NCI-H187 treated with DMSO at 0.1 percent for 48 hours (cell line): ENCODE data around the gene CEP83.
"Not testable (repeated sequence)": the region's sequence is repeated elsewhere in the genome, so short reads cannot be mapped to it uniquely, and the experiment has no call there.

Experiments used
- DNase-seq: peaks from one replicate; lab custom pipeline; 2025; lab: John Stamatoyannopoulos, UW

CEP83 gene, protein sequence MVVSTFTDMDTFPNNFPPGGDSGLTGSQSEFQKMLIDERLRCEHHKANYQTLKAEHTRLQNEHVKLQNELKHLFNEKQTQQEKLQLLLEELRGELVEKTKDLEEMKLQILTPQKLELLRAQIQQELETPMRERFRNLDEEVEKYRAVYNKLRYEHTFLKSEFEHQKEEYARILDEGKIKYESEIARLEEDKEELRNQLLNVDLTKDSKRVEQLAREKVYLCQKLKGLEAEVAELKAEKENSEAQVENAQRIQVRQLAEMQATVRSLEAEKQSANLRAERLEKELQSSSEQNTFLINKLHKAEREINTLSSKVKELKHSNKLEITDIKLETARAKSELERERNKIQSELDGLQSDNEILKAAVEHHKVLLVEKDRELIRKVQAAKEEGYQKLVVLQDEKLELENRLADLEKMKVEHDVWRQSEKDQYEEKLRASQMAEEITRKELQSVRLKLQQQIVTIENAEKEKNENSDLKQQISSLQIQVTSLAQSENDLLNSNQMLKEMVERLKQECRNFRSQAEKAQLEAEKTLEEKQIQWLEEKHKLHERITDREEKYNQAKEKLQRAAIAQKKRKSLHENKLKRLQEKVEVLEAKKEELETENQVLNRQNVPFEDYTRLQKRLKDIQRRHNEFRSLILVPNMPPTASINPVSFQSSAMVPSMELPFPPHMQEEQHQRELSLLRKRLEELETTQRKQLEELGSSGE

DNA sequence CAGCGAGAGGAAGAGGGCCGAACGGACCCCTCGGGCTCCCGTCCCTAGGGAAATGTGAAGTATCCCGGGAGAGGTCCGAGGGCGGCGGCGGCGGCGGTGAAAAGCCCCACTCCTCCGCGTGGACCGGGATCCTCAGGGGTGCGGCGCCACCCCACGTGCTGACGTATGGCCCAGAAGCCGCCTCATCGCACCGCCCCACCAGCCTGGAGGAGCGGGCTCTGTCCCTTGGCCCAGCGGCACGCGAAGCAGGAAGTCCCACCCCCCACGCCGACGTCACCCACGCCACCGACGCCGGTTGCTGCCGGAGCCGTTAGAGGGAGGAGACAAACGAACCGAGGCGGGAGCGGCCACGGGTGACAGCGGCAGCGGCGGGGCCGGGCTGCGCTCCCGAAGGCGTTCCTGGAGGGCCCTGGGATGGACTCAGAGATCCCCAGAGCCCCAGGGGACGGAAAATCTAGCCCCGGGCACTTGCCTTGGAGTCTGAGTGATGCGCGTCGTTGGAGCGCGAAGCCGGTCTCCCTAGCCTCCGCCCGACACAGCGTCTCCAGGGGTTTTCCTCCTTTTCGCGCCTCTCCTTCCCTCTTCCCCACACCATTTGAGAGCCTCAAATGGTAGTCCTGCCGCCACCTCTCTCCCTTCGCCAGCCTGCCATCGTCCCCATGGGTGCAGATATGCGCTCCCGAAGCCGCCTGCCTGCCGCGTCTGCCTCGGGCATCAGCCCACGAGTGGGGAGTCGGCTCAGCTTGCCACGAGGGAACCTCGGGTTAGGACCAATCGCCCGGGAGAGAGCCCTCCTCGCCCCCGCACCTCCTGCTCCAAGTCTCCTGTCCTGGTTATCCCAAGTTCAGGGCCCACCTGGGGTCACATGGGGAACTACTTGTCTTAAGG lies at the start of gene CEP83:
Gene CEP83 (minus strand): TSS at position 140 of the 888 bp plus-strand sequence. CDS start 47,377 bp downstream, outside the sequence.
- peak; percentile 76 for DNase-seq

DNA sequence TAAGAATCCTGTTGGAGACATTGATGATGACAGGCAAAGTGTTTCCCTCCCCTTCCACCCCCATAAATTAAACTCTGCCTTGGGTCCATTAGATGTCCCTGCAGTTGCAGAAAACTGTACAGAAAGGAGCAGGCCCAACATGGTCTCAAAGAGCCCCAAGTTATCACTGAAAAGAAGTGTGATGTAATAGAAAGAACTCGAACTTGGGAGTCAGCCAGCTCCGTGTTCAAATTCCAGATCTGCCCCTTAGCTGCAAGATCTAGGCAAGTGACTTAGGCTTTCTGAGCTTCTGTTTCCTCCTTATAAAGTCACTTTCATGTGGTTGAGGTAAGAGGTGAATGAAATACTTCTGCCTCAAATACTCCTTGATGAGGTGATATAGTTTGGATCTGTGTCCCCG lies 49.6 kb upstream of the CEP83 start:
- DNase-seq, result no peak

DNA sequence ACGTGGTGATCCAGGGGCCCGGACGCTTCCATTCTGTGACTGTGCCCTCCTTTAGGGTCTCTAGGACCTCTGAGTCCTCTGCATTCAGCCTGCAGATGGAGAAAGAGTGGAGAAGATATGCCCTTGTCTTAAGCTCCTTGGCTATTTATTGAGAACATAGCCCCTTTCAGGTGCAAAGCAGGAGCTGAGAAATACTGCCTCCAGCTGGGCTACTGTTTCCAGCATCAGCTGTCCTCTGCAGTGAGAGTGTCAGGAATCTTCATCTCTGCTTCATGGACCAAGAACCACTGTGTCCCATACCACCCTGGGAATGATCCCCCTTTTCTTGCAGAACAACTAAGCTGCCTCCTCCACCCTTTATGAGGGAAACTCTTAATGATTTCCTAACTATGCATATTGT lies 47.8 kb upstream of the CEP83 start:
- DNase-seq, result no peak

DNA sequence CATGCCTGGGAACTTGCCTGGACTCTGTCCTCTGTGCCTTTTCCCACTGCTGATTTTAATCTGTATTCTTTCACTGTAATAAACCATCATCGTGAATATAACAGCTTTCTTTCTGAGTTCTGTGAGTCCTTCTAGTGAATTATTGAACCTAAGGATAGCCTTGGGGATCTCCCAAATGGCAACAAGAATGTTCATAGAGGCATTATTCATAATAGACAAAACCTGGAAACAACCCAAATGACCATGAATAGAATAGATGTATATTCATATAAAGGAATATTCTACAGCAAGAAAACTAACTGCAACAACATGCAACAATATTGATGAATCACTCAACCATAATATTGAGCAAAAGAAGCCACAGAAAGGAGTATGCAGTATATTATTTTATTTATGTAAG lies 44.7 kb upstream of the CEP83 start:
- no peak for DNase-seq

DNA sequence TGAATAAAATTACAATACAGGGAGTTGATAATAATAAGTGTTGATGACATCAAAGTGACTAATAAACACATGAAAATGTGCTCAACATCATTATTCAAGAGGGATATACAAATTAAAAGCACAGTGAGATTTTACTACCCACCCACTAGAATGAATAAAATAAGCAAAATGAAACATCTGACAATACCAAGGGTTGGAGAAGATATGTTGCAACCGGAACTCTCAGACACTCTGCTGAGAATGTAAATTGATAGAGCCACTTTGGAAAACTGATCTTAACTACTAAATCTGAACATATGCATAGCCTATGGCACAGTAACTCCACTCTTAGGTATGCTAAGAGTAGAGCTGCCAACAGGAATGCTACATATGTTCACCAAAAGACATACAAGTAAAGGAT lies 44.0 kb upstream of the CEP83 start:
- no peak for DNase-seq

DNA sequence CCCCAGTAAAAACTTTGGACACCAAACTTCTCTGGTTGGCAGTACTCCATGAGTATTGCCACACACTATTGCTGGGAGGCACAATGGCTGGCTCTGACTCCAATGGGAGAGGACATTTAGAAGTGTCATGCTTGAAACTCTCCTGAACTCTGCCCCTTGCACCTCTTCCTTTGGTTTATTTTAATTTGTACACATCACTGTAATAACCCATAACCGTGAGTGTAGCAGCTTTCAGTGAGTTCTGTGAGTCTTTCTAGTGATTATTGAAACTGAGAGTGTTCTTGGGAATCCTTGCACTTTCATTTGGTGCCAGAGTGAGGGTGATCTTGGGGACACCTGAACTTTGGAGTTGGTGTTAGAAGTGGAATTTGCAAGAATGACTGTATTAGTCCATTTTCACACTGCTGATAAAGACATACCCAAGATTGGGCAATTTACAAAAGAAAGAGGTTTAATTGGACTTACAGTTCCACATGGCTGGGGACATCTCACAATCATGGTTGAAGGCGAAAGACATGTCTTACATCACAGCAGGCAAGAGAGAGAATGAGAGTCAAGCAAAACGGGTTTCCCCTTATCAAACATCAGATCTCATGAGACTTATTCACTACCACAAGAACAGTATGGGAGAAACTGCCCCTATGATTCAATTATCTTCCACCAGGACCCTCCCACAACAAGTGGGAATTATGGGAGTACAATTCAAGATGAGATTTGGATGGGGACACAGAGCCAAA lies 41.3 kb upstream of the CEP83 start:
- DNase-seq, result no peak

DNA sequence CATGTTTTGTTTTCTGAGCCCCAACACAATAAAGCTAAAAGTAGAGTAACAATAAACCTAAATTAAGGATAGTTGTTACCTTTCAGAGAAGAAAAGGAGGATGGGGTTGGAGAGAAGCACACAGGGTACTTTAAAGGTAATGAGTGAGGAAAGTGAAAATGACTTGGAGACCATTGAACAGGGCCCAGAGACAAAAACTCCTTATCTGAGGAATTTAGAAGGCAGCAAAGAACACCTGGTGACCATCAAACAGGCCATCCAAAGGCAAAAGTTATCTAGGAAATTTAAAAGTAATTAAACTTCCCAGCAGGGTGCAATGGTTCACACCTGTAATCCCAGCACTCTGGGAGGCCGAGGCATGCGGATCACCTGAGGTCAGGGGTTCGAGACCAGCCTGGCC lies 39.0 kb upstream of the CEP83 start:
- DNase-seq, result no peak

DNA sequence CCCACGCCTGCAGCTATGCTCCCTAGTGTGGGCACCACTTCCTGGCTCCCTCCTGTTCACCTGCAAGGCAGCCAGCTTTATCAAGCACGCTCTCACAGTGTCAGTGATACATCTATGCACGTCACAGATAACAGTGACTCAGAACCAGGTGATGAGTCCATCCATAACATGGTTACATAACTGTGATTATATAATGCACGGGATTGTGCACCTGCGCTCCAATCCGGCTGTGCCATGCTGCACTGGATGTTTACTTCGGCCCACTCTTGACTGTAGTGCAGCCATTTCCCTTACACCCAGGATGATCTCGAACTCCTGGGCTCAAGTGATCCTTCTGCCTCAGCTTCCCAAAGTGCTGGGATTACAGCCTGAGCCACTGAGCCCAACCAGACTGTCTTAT lies 38.4 kb upstream of the CEP83 start:
- no peak for DNase-seq

DNA sequence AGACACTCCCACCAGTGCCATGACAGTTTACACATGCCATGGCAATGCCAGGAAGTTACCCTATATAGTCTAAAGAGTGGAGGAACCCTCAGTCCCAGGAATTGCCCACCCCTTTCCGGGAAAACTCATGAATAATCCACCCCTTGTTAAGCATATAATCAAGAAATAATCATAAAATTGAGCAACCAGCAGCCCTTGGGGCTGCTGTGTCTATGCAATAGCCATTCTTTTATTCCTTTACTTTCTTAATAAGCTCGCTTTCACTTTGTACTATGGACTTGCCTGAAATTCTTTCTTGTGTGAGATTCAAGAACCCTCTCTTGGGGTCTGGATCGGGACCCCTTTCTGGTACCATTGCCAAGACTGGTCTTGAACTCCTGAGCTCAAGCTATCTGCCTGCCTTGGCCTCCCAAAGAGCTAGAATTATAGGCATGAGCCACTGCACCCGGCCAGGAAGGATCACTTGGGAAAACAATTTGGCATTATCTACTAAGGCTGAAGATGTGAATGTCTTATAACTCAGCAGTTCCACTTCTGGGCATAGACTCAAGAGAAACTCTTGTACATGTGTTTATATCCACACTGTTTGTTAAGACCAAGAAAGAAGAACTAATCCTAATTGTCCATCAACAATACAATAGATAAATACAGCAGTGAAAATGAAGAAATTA lies 35.9 kb upstream of the CEP83 start:
- DNase-seq, result no peak

DNA sequence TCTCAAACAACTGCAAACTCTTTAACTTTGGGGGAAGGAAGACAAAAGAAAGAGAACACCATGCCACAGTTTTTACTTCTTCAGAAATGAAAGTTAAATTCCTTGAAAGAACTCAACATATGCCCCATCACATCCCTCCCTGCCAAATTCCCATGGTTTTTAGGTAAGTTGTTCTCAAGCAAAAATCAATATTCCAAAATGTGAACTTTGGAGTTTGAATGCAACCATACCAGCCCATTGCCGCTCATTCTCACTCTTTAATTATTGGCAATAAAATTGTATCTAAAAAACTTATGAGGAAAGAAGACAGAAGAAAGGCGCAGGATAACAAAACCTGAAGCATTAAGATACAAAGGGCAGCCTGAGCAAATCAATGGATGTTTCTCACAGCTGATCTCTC lies 31.8 kb upstream of the CEP83 start:
- no peak for DNase-seq

DNA sequence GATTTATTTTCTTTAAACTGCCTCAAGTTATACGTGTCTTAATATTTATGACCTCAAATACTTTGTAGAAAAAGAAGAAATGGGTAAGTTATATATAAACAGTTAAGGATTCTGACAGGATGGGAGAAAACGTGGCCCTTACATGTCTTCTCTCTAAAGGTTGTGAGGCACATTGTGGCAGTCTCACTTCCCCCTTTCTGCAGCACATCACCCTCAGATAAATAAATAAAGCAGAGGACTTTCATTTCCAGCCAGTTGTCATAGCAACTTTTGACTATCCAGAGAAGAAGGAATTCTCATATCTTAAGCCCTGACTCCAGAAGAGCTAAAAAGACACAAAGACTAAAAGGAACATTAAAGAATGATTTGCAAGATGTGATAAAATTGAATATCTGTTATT lies 28.8 kb upstream of the CEP83 start:
- DNase-seq, result no peak

DNA sequence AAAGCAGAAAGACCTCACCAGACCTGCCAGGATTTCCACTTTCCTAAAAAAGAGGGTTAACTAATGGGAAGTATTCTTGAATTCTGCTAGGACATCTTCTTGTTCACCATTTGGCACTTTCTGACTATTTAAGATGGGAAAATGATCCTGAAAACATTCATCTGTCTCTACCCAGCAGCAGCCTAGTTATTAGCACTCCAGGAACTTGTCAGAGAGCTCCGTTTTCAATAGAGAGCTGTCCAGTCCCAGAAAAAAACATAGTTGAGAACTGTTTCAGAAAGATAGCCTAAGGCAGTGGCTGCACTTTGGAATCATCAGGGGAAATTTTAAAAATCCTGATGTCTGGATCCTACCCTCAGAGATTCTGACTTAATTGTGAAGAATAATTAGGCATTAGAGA lies 22.1 kb upstream of the CEP83 start:
- no peak for DNase-seq

DNA sequence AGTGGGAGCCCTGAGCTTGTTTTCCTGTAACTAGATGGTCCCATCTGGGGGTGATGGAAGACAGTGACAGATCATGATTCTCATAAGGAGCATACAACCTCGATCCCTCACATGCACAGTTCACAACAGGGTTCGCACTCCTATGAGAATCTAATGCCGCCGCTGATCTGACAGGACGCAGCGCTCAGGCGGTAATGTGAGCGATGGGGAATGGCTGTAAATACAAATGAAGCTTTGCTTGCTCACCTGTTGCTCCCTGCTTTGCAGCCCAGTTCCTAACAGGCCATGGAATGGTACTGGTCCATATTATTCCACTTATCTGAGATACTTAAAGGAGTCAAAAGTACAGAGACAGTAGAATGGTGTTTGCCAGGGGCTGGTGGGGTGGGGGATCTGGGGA lies 9.9 kb upstream of the CEP83 start:
- no peak for DNase-seq

DNA sequence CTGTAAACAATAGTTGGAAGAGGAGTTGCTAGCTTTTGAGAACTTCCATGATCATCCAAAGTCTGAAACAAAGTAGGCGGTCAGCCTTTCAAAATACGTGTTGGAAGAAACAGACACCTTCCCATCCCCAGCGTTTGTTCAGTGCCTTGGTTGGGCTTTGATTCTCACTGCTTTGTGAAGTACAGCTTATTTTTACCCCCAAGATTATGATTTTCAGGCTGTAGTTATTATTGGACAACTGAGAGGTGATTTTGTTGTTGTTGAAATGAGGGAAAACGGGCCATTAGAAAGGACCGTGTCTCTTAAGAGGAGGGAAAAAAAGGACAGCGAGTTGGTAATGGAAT lies 921 bp upstream of the CEP83 start:
- DNase-seq, result no peak

DNA sequence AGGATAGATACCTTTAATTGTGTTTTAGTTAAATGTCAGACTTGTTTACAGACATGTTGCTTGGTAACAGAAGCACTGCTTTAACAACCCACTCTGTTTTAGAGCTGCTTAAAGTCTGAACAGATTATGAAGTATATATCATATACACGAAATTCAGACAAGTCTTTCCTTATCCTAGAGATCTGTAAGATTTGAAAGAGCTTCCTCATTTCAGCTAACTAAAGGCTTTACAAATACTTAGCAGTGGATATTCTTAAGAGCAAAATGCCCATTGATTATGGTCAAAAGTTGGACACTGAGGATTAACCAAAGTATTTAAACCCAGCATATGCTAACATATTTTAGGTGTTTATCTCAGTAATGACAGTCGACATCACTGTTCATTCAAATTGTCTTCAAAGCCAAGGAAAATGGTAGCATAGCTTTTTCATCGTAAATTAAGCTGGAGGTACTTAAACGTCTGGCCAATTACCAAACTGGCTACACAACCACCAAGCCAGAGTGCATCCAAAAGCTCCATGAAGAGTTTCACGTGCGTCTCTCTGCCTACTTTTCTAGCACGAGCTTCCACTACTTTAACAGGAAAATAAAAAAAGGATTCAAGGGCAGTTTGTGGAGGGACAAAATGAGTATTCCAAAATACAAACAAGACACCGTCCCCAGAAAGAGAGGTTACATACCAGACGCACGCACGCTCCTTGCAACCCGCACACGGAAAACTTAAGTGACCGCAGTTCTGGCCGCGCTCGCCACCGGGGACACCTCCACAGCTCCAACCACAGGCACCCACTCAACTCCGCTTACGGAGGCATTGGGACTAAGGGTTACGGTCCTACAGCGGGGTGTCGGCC lies 565 bp downstream of the CEP83 start:
- DNase-seq, result no peak

DNA sequence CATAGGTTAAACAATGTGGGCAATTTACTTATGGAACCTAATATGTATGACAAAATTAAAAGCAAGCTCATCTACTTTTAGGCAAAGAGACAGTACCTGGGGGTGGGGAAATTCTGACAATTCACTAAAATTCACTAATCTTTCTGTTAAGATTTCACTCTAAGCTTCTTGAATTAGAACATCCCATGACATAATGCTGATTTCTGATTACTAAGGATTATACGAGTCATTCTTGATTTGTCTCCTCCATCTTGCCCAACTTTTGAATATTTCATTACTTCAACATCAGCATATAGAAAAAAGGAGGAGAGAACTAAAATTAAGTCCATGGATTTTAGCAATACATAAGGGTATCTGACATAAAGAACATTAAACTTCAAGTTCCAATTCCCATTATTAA lies 2.4 kb downstream of the CEP83 start:
- DNase-seq, result no peak

DNA sequence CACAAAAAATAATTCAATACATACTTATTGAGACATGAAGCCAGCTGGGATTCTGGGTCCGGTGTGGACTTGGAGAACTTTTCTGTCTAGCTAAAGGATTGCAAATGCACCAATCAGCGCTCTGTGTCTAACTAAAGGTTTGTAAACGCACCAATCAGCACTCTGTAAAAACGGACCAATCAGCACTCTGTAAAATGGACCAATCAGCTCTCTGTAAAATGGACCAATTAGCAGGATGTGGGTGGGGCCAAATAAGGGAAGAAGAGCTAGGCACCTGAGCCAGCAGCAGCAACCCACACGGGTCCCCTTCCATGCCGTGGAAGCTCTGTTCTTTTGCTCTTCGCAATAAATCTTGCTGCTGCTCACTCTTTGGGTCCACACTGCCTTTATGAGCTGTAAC lies 5.3 kb downstream of the CEP83 start:
- not testable (repeated sequence) for DNase-seq

DNA sequence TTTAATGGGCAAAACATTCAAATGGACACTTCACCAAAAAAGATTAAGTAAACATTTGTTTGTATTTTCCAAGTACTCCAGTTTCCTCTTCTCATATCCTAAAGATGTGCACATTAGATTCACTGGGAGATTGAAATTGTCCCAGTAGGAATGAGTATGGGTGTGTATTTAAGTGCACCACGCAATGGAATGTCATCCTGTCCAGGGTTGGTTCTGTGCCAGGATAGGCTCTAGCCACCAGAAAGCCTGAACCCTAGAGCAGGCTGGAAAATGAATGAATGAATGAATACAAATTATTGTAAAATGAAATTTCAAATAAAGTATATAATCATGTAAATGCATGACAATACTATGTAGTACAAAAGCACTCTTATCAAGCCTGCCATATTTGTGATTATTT lies 14.0 kb downstream of the CEP83 start:
- DNase-seq, result no peak

DNA sequence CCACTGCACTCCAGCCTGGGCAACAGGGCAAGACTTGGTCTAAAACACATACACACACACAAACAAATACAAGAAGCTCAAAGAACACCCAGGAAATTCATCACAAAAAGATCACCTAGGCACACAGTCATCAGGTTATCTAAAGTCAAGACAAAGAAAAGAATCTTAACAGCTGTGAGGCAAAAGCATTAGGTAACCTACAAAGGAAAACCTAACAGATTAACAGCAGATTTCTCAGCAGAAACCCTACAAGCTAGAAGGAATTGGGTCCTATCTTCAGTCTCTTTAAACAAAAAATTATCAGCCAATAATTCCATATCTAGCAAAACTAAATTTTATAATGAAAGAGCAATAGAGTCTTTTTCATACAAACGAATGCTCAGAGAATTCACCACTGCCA lies 22.4 kb downstream of the CEP83 start:
- no peak for DNase-seq

DNA sequence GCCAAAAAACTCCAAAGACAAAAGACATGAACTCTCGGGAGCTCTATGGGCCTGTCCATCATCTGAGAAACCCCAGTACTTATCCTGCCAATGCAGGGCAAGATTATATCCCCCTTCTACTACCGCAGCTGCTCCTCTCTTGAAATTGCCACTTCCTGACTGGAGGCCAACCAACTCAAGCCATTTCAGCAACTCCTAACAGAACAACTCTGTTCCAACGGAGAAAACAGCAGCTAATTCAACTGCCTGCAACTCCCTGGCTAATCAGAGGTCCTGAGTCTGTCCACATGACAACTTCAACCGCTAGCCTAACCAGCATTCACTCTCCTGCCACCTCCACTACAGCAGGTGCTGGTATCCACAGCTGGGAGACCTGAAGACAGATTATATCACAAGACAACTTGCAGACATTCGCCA lies 24.1 kb downstream of the CEP83 start:
- DNase-seq, result no peak

DNA sequence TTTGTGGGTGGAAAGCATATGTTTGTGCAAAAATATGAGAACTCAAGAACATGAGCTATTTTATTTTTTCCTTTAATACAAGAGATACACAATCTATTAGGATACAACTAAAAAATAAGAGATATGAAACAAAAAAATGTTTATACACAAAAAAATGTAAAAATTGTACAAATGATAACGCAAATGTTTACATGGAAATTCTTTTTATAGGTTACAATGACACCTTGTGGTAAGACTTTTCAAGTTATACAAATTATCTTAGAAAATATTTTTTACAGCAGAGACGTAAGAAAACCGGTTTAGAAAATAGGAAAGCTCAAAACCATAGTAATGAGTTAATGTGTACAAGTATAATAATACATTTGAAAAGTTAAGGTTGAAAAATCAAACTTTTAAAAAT lies 25.5 kb downstream of the CEP83 start:
- DNase-seq, result no peak
